Measurements from ENCODE around the gene SNX7. TPM values are rescaled to one million over a fixed set of nuclear protein-coding genes. Genes with fewer than 3 reads are reported as not detected.

Gene SNX7
- total and polyA plus RNA-seq, 4 donors: 29.3 to 61.7 (median 35.4) TPM

GRCh38 chr1:98797506-98797905 is 136.0 kb downstream of the SNX7 start:
- no peaks in the 10 kb centered on the region for H3K9me3 ChIP-seq (ENCODE audit: control insufficient read depth, low read length)
- H3K4me1 ChIP-seq (ENCODE audit: control insufficient read depth in 1 of 2, insufficient read depth in 2 of 2, low read length in 2 of 2): no peaks in the 10 kb centered on the region
- no peaks in the 10 kb centered on the region for H3K27me3 ChIP-seq (ENCODE audit: control insufficient read depth in 1 of 2, insufficient read depth in 2 of 2, low read length in 1 of 2)
- 53 to 72% methylated on average over 2 of the region's 2 CpGs for WGBS, 2 donors
- H3K36me3 ChIP-seq (ENCODE audit: control insufficient read depth in 1 of 2, insufficient read depth in 2 of 2, low read length in 1 of 2): no peaks in the 10 kb centered on the region
- H3K4me3 ChIP-seq (ENCODE audit: low read length in 2 of 2): no peak overlapping the region
- intact Hi-C loops (cut with DNase I): no loop called here
- H3K27ac ChIP-seq (ENCODE audit: low read depth in 1 of 2, low read length in 2 of 2): no peak overlapping the region
- DNase-seq: no peak
- no peak for ATAC-seq (ENCODE audit: low FRiP score)

Data from aorta (tissue), 5 donors.